HL-60 (cell line): Measurements from ENCODE around the gene MYLK4.
A peak's percentile ranks its signal among the peaks of the same experiment; 100 is the strongest.

Experiments
- DNase-seq, 2 experiments: peaks; one replicate each; pipeline ENCODE4 v3.0.0-alpha.2; 2010 to 2020; ENCODE audit warnings: low read depth in 1 of 2, low spot score in 1 of 2
- H3K27ac ChIP-seq: fragments of 250-450 bp; sonication (Bioruptor Pico); replicated peaks from 2 replicates; pipeline ENCODE4 v1.5.1; 2020; ENCODE audit warnings: mild to moderate bottlenecking, moderate library complexity
- H3K27me3 ChIP-seq: fragments of 250-450 bp; sonication (Bioruptor Pico); 2 replicates; pipeline ENCODE4 v1.5.1; 2021; ENCODE audit warnings: mild to moderate bottlenecking, moderate library complexity; ENCODE audit not compliant: insufficient read depth, poor library complexity, severe bottlenecking
- H3K4me3 ChIP-seq: replicated peaks from 2 replicates; pipeline ENCODE4 v1.5.1; 2011; ENCODE audit warnings: mild to moderate bottlenecking, control low read depth, low read length; ENCODE audit not compliant: insufficient read depth
- GABPA ChIP-seq: IDR thresholded peaks from 2 replicates; pipeline ENCODE4 v1.6.1; 2012; ENCODE audit warnings: low read depth
- POLR2AphosphoS5 ChIP-seq: IDR thresholded peaks from 2 replicates; pipeline ENCODE4 v1.6.1; 2012; ENCODE audit warnings: low read depth
- SPI1 ChIP-seq: IDR thresholded peaks from 2 replicates; pipeline ENCODE4 v1.6.1; 2012; ENCODE audit warnings: low read depth, mild to moderate bottlenecking, borderline replicate concordance
- TF ChIP-seq, protein P1 (sequence below): IDR thresholded peaks from 2 replicates; pipeline ENCODE4 v1.6.1; 2012; ENCODE audit warnings: low read depth; ENCODE audit not compliant: insufficient replicate concordance
- TF ChIP-seq, protein P2 (sequence below): IDR thresholded peaks from one replicate; pipeline ENCODE4 v1.5.1; 2011; ENCODE audit warnings: low read length, control low read depth, inconsistent platforms; ENCODE audit not compliant: insufficient read depth

The MYLK4 gene

DNA sequence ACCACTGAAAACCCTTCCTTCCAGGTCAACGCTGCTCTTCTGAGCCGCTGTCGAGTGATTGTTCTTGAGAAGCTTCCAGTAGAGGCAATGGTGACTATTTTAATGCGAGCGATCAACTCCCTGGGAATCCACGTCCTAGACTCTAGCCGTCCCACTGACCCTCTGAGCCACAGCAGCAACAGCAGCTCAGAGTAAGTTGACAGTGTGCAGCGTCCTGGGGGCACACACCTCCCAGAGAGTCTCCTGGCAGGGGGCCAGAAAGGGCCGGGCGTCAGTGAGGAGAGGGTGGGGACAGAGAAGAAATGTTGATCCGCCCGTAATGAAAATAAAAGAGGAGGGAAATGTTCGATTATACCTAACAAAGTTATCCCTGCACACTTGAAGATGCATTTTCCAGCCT is 19.4 kb upstream of the MYLK4 start:
- H3K27me3 ChIP-seq, result no peaks in the 10 kb centered on the region
- H3K27ac ChIP-seq, result no peak overlapping the region
- TF ChIP-seq, protein P1, sequence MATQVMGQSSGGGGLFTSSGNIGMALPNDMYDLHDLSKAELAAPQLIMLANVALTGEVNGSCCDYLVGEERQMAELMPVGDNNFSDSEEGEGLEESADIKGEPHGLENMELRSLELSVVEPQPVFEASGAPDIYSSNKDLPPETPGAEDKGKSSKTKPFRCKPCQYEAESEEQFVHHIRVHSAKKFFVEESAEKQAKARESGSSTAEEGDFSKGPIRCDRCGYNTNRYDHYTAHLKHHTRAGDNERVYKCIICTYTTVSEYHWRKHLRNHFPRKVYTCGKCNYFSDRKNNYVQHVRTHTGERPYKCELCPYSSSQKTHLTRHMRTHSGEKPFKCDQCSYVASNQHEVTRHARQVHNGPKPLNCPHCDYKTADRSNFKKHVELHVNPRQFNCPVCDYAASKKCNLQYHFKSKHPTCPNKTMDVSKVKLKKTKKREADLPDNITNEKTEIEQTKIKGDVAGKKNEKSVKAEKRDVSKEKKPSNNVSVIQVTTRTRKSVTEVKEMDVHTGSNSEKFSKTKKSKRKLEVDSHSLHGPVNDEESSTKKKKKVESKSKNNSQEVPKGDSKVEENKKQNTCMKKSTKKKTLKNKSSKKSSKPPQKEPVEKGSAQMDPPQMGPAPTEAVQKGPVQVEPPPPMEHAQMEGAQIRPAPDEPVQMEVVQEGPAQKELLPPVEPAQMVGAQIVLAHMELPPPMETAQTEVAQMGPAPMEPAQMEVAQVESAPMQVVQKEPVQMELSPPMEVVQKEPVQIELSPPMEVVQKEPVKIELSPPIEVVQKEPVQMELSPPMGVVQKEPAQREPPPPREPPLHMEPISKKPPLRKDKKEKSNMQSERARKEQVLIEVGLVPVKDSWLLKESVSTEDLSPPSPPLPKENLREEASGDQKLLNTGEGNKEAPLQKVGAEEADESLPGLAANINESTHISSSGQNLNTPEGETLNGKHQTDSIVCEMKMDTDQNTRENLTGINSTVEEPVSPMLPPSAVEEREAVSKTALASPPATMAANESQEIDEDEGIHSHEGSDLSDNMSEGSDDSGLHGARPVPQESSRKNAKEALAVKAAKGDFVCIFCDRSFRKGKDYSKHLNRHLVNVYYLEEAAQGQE, result no peak
- TF ChIP-seq, protein P2, sequence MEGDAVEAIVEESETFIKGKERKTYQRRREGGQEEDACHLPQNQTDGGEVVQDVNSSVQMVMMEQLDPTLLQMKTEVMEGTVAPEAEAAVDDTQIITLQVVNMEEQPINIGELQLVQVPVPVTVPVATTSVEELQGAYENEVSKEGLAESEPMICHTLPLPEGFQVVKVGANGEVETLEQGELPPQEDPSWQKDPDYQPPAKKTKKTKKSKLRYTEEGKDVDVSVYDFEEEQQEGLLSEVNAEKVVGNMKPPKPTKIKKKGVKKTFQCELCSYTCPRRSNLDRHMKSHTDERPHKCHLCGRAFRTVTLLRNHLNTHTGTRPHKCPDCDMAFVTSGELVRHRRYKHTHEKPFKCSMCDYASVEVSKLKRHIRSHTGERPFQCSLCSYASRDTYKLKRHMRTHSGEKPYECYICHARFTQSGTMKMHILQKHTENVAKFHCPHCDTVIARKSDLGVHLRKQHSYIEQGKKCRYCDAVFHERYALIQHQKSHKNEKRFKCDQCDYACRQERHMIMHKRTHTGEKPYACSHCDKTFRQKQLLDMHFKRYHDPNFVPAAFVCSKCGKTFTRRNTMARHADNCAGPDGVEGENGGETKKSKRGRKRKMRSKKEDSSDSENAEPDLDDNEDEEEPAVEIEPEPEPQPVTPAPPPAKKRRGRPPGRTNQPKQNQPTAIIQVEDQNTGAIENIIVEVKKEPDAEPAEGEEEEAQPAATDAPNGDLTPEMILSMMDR, result no peak
- no peak for TF ChIP-seq GABPA
- TF ChIP-seq POLR2AphosphoS5, result no peak
- no peak for TF ChIP-seq SPI1
- DNase-seq, result no peak
- H3K4me3 ChIP-seq, result no peak overlapping the region

DNA sequence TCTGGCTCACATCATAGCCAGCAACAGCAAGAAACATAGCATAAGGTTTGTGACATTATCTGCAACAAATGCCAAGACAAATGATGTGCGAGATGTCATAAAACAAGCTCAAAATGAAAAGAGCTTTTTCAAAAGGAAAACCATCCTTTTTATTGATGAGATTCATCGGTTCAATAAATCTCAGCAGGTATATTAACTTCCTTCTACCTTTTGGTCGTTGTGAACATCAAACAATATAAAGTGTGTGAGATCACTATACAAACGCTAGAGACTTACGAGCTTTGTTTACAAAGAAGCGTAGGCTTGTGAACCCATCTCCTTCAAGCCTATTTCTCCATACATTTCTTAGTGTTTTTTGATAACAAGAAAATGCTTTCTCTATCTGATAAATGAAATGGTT is 18.0 kb upstream of the MYLK4 start:
- no peak for TF ChIP-seq POLR2AphosphoS5
- TF ChIP-seq, protein P1, result no peak
- TF ChIP-seq SPI1, result no peak
- TF ChIP-seq, protein P2, result no peak
- TF ChIP-seq GABPA, result no peak
- no peak overlapping the region for H3K4me3 ChIP-seq

DNA sequence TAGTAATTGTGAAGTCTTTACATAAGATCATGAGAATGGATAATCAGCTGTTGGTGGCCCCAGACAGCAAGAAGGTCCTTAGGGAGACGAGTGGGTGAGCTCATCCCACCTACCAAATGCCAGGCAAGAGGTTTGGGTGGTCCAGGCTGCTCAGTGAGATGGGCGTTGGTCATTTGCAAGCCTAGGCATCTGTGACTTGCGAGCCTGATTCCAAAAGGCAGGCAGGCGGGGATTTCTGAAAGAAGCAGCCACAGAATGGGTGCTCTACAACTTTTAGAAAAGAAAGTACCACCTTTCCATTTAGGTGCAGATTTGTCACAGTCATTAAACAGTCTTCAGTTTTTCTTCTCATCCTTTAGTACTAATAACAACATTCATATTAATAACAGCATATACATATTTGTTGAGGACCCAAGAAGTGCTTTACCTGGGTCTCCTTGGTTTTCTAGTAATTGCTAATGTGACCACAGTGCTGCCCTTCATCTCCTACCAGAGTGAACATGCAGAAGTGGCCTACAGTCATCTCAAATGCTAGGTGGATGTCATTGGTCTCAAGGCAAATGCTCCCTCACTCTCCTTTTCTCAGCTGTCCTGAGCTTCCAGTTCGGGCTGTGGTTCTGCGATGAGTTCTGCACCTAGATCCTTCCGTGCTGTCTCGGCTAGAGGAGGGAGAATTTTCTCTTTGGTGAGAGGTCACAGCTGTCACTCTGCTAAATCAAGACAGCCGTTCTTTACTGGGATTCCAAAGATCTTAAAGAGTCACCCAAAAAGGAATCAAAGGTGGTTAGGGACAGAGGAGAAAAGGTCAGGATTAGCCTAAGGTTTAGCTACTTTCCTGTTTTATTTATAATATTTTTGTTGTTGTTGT is 17.2 kb upstream of the MYLK4 start:
- Histone ChIP-seq H3K4me3 (peak overlapping the region; percentile 98), H3K27me3 (no peaks in the 10 kb centered on the region), H3K27ac (no peak overlapping the region)
- DNase-seq, result no peak
- TF ChIP-seq, protein P1, result no peak
- no peak for TF ChIP-seq GABPA
- TF ChIP-seq SPI1, result no peak
- TF ChIP-seq, protein P2, result no peak
- TF ChIP-seq POLR2AphosphoS5, result no peak

More for the DNA sequence above, 18.0 kb upstream of the MYLK4 start:
- no peak for DNase-seq
- Histone ChIP-seq H3K27ac (no peak overlapping the region), H3K27me3 (no peaks in the 10 kb centered on the region)
